Astrocyte of the cerebellum (primary cell): ENCODE data around the gene EXOC1.
A peak's percentile ranks its signal among the peaks of the same experiment; 100 is the strongest.

Source experiments
- DNase-seq: peaks from one replicate; pipeline ENCODE4 v3.0.0-alpha.2; 2011; ENCODE audit warnings: low read depth
- H3K4me3 ChIP-seq: 2 replicates; pipeline ENCODE4 v1.5.1; 2011; ENCODE audit warnings: mild to moderate bottlenecking, low read depth, low read length, moderate library complexity
- in situ Hi-C: cut with HindIII; loops from 2 replicates; pipeline ENCODE4 v1.10.0; 2017; ENCODE audit warnings: low sequenced_read_pairs
- TF ChIP-seq, protein P1 (sequence below): IDR thresholded peaks from 2 replicates; pipeline ENCODE4 v1.5.1; 2012; ENCODE audit warnings: low read length, low read depth, moderate library complexity, mild to moderate bottlenecking; ENCODE audit errors: missing control alignments

Gene EXOC1

DNA sequence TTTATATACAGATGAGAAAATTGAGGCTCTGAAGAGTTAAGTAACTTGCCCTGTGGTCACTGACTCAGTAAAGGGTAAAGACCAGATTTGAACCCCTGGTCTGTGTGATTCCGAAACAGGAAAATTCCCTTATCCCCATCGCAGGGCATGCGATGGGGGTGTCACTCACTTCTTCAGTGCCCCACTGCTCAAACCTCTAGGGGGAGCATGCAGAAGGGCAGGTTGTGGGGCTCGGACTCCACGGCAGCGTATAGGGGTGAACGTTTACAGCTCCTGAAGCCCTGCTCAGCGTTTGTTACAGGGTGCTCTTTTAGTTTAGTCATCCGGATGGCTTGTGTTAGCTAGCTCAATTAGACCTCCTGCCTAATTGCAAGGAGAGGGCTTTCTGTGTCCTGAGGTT lies 3.7 kb upstream of the EXOC1 start:
- no peak for DNase-seq
- H3K4me3 ChIP-seq = no peak overlapping the region
- in situ Hi-C loops = no loop called here
- TF ChIP-seq, protein P1, sequence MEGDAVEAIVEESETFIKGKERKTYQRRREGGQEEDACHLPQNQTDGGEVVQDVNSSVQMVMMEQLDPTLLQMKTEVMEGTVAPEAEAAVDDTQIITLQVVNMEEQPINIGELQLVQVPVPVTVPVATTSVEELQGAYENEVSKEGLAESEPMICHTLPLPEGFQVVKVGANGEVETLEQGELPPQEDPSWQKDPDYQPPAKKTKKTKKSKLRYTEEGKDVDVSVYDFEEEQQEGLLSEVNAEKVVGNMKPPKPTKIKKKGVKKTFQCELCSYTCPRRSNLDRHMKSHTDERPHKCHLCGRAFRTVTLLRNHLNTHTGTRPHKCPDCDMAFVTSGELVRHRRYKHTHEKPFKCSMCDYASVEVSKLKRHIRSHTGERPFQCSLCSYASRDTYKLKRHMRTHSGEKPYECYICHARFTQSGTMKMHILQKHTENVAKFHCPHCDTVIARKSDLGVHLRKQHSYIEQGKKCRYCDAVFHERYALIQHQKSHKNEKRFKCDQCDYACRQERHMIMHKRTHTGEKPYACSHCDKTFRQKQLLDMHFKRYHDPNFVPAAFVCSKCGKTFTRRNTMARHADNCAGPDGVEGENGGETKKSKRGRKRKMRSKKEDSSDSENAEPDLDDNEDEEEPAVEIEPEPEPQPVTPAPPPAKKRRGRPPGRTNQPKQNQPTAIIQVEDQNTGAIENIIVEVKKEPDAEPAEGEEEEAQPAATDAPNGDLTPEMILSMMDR = no peak

DNA sequence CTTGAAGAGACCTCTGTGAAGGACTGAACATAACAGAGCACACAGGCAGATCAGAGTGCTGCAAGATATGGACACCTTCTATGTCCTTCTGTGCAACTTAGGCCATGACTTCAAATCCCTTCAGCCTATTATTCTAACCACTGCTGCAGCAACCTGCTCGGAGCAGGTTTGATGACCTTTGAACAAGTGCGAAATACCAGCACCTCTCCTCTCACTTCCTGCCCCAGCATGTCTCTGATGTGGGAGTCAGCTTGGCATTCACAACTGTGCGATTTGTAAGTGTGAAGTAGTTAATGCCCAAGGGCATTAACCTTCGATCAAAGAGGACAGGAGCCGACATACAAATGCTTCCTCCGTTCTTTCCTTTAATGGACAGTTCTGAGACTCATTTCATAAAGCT lies 1.6 kb upstream of the EXOC1 start:
- in situ Hi-C loops = no loop called here
- TF ChIP-seq, protein P1 = no peak
- DNase-seq = no peak
- no peak overlapping the region for H3K4me3 ChIP-seq

- TF ChIP-seq, protein P1 = no peak
- in situ Hi-C loops = no loop called here
- peak overlapping the region; percentile 92 for H3K4me3 ChIP-seq
- no peak for DNase-seq
Observed at GRCh38 chr4:55854129-55854528, 681 bp downstream of the EXOC1 start.

DNA sequence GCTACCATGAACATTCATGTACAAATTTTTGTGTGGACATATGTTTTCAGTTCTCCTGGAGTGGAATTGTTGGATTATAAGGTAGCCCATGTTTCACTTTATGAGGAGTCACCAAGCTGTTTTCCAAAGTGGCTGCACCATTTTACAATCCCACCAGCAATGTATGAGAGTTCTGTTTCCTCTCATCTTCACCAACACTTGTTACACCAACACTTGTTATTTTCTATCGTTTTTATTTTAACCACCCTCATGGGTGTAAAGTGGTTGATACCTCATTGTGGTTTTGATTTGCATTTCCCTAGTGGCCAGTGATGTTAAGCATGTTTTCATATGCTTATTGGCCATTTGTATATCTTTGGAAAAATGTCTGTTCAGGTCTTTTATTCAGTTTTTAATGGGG lies 4.1 kb downstream of the EXOC1 start:
- in situ Hi-C loops = no loop called here
- no peak for DNase-seq
- TF ChIP-seq, protein P1 = no peak
- H3K4me3 ChIP-seq = no peak overlapping the region

DNA sequence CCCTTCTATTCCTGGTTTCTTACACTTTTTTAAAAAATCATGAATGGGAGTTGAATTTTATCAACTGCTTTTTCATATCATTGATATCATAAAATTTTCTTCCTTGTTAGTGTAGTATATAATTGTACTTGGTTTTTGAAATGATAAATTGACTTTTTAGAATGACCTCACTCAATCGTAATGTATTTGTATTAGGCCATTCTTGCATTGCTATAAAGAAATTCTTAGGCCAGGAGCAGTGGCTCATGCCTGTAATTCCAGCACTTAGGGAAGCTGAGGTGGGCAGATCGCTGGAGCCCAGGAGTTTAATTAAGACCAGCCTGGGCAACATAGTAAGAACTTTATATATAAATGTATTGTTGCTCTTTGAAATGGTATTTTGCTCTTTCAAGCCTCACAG lies 6.3 kb downstream of the EXOC1 start:
- in situ Hi-C loops = no loop called here
- H3K4me3 ChIP-seq = no peak overlapping the region
- TF ChIP-seq, protein P1 = no peak
- DNase-seq = no peak

DNA sequence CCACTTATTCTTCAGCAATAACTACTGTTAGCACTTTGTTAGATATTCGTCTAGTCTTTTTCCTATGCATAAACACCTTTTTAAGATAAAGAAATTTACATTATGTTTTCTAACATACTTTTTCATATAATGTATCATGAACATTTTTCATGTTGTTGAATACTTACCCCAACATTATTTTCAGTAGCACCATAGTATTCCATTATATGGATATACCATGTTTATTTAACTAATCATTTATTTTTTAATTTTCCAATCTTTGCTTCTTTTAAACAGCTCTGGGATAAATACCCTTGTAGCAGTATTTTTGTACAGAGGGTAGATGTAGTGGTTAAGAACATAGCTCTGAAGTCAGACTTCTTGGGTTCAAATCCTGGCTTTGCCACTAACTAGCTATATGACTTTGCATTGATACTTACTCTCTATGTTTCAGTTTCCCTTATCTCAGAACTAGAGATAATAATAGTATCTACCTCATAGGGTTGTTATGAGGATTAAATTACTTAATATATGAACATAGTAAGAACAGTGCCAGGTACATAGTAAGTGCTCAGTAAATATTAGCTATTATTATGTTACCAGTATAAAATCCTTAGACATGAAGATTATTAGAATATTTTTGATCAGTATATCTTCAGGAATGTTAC lies 11.3 kb downstream of the EXOC1 start:
- DNase-seq = no peak
- TF ChIP-seq, protein P1 = no peak
- in situ Hi-C loops = no loop called here
- no peak overlapping the region for H3K4me3 ChIP-seq
